Embryonic facial prominence (tissue), 1 donor: ENCODE data around the gene STRN.
"Not testable (repeated sequence)": the region's sequence is repeated elsewhere in the genome, so short reads cannot be mapped to it uniquely, and the experiment has no call there.

Experiments used
- DNase-seq: peaks from one replicate; pipeline ENCODE4 v3.0.0-alpha.2; 2016; ENCODE audit errors: extremely low spot score

Gene STRN

DNA sequence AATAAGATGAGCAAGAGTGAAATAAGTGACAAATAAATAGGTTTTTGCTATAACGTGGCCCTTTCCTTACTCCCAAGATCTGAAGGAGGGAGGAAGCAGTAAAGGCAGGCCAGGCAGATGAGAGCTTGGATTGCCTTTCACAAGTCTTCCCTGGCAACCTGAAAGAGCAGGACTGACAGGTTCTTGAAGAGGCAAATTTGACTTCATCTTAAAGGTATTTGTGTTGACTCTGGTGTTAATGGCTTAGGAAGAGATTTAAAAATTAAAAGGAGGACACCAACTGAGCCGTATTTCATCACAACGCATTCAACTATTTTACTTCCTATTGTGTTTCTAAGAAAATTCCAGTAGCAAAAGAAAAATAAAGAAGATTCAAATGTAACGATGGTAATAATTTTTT, 3.2 kb downstream of the STRN start:
- DNase-seq = no peak

DNA sequence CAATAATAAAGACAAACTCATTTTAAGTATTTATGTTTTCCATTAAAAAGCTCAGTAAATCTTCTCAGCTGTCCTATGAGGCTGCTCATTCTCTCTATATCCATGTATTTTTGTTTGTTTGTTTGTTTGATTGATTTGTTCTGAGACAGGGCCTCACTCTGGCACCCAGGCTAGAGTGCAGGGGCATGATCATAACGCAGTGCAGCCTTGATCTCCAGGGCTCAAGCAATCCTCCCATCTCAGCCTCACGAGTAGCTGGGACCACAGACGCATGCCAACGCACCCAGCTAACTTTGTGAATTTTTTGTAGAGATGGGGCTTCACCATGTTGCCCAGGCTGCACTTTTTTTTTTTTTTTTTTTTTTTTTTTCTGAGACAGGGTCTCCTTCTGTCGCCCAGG, 5.6 kb downstream of the STRN start:
- DNase-seq = no peak

GRCh38 chr2:36960005-36960675, 6.2 kb downstream of the STRN start:
- no peak for DNase-seq

DNA sequence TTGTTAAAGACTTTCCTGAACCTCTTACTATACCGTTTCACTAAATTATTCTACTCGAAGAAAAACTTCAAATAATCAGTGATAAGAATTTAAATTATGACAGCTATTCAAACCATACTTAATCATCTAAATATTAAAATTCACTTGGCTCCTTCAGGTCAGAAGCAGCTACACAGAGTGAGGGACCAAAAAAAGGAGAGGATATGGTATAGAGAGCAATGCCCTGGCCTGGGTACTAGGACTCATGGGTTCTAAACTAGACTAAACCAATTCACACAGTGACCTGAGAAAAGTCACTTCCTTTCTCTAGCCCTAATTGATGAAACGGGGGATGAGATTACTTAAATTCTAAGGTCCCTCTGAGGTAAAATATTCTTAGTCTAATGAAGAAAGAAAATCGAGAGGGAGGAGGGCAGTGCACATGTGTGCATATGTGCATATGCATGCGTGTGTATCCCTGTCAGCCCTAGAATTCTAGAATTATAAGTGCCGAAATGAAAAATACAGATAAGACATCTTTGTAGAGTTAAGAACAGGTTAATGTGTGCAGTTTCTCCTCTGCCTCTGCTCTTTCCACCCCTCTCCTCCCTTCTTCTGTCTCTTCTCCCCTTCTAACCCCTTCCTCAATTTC, 11.2 kb downstream of the STRN start:
- no peak for DNase-seq

DNA sequence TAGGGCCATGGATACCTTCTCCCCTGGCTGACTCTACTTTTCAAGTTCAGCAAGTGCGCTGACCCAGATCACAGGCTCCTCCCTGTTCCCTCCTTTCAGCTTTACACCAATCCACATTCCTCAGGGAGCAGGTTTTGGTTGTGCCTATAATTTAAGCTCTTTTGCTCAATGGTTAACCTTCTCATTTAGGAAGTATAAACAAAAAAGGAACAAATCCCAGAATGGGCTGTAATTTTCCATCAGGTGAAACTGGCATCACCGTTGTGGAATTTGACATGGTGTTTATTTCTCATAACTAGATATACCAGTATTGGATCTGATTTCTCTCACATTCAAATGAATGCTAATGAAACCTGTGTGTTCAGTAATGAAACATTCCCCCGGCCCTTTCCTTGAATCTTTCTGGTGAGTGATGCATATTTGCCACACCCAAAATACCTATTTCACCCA, 13.6 kb downstream of the STRN start:
- DNase-seq = no peak

GRCh38 chr2:36951574-36951973, 14.8 kb downstream of the STRN start:
- DNase-seq = no peak

DNA sequence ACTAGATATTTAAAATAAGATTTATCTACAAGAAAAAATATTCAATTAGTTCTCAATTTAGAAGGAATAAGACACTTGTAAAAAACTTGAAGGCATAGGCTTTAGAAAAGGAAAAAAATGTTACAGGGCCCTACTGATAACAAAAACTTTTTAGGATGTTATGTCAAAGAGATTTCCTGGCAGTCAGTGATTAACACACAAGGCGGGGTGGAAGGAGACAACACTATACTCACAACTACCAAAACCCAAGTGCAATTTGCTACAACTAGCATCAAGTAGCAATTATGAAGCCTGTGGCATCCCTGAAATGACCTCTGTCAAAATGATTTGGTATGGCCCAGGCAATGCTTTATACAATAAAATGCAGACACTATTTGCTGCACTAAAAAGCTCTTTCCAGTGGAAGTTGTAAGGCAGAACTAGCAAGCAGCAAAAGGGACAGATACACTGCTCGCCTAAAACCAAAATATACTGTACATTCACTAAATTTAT, 15.3 kb downstream of the STRN start:
- no peak for DNase-seq

DNA sequence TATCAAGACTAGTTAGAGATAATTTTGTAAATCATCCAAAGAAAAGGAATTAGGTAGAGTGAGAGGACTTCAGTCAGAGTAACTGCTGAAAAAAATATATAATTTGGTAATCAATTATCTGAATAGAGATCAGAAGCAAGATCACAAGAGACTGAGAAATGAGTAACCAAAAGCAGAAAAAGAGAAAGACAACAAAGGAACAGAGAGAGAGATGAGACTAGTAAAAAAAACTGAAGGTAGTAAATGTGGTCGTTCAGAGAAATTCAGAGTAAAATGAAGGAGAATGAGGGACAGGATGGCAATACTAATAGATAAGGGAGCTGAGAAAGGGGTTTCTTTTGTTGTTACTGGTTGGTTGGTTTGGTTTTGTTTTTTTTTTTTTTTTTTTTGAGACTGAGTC, 16.5 kb downstream of the STRN start:
- DNase-seq = no peak

DNA sequence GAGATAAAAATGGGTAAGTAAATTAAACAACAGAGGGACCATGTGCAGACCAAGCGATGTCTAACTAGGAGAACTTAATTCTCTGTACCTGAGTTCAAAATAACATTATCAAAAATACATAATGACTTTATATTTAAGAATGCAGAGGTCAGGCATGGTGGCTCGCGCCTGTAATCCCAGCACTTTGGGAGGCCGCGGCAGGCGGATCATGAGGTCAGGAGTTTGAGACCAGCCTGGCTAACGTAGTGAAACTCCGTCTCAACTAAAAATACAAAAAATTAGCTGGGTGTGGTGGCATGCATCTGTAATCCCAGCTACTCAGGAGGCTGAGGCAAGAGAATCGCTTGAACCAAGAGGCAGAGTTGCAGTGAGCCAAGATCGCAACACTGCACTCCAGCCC, 21.1 kb downstream of the STRN start:
- DNase-seq = not testable (repeated sequence)

DNA sequence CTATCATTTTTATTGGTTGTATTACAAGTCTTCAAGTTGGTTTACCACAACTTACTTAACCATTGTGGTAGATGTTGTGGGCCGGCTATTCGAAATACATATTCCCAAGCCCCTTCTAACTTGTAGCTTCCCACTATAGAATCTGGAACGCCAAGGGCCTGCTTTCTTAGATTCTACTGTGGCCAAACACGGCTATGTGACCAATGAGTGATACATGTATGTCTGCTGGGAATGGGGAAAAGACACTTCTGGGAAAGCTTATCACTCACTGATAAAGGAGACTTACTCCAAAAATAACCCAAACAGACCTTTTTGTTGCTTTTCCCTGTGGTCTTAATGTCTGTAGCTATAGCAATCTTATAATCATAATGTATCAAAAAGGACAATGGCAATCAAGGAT, 24.5 kb downstream of the STRN start:
- DNase-seq = no peak

GRCh38 chr2:36936526-36936925, 29.8 kb downstream of the STRN start:
- DNase-seq = not testable (repeated sequence)

GRCh38 chr2:36931688-36932087, 34.6 kb downstream of the STRN start:
- not testable (repeated sequence) for DNase-seq

- not testable (repeated sequence) for DNase-seq
These were observed 35.4 kb downstream of the STRN start for GRCh38 chr2:36930787-36931410.

DNA sequence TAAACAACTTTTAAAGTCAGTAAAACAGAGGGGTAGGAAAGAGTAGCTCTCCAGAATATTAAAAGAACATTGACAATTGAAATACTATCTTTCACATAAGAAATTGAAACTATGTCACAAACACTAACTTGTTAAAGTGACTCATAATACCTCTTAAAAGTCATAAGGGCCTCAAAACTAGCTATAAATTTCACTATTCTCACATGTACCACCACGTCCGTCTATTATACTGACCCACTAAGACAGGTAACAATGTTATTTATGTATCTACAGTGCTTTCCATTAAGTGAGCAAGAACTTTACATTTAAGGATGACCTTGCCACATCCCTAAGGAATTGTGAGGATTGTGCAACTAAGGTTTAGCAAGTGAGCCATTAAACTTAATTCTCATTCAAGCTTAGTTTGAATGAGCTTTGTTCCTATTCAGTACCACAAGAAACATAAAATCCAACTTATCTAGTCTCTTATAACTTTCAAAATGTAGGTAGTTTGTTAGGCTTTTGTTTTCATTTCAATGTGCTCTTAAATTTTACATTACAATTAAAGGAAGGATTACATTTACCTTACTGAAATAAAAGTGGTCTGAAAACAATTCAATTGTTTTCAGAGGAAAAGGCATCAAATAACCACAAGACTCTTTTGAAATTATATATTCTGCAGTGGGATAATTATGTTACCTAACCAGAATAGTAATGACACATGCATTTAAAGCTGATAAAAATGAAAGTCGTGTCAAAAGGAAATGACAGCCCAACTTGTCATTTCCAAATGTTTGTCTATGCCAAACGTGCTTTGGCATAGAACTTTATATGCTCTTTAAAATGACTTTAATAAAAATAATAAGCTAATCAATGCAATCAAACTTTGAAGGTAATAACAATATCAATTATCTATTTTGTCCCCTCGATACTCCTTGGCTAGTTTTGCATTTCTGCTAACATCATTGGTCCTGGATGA, 39.9 kb downstream of the STRN start:
- DNase-seq = not testable (repeated sequence)

GRCh38 chr2:36922629-36923028, 43.7 kb downstream of the STRN start:
- not testable (repeated sequence) for DNase-seq

- DNase-seq = no peak
These were observed 44.4 kb downstream of the STRN start for GRCh38 chr2:36921984-36922383.

- DNase-seq = no peak
These were observed 47.1 kb downstream of the STRN start for GRCh38 chr2:36919041-36919837.

GRCh38 chr2:36918307-36918706, 48.0 kb downstream of the STRN start:
- no peak for DNase-seq

DNA sequence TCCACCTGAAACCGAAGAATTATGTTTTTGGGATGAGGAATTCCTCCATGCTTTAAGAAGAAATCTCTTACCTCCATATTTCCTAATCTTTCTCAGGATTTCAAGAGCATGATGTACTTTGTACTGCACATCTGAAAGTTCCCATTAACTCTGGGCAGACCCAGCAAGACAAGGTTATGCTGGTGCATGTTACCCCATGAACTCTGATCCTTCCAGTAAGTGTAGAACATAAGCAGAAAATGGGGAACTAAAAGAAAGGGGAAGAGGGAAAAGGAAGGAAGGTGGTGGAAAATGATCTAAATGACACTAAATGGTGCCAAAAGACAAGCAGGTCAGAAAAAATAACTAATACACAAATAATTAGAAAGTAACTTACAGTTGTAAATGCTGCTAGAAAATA, 50.7 kb downstream of the STRN start:
- DNase-seq = no peak

- DNase-seq = no peak
These were observed 53.6 kb downstream of the STRN start for GRCh38 chr2:36912695-36913094.

DNA sequence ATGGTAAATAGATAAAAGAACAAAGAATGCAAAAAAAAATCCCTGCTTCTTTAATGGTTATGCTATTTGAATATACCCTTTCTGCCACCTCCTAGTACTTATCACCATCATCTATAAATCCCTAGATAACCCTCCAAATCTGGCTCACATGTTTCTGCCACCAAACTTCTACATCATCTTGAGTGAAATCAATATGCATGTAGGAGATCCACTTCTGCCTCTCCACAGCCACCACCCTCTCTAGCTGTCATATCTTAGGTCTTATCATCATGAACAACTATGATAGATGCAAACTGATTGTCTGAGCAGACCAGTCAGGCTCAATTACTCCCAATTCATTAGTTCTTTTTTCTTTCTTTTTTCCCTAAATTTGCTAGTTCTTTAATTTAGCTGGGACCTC, 55.3 kb downstream of the STRN start:
- DNase-seq = no peak
